22Rv1 (cell line): Measurements from ENCODE around the gene TPPP.

Experiments
- ZFX ChIP-seq: fragments of 450-650 bp; IDR thresholded peaks from 2 replicates; pipeline ENCODE4 v1.6.1; 2017; ENCODE audit warnings: antibody characterized with exemption, borderline replicate concordance
- TF ChIP-seq, protein P1 (sequence below): fragments of 450-650 bp; IDR thresholded peaks from 2 replicates; pipeline ENCODE4 v1.5.1; 2017; ENCODE audit warnings: mild to moderate bottlenecking

DNA sequence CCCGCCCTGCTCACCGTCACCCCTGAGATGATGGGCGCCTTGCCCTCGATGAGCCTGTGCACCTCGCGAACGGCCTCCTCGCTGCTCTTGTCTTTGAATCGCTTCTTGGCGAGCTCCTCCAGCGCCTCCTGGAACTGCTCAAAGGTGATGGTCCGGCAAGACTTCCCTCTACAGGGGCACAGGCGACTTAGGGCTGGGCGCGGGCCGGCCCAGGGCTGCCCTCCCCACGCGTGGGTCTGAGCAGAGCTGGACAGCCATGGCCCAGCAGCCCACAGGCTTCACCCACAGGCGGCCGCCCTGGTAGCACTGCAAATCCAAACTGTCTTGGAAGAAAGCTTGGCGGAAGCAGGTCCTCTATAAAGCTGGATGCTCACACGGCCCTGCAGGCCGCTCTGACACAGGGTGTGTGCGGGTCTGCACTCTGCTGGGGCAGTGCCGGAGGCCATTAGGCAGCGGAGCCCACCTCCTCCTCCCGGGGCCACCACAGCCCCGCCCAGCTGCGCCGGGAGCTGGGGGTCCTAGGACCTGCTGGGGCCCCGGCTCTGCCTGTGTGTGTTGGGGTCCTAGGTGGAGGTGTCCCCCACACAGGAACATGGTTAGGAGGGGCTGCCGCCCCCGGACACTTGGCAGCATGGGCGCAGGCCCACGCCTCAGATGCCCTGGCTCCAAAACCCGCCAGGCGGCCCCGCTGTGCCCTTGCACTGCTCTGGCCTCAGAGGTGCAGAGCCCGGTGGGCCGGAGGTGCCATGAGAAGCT is 27.0 kb downstream of the TPPP start:
- TF ChIP-seq, protein P1, sequence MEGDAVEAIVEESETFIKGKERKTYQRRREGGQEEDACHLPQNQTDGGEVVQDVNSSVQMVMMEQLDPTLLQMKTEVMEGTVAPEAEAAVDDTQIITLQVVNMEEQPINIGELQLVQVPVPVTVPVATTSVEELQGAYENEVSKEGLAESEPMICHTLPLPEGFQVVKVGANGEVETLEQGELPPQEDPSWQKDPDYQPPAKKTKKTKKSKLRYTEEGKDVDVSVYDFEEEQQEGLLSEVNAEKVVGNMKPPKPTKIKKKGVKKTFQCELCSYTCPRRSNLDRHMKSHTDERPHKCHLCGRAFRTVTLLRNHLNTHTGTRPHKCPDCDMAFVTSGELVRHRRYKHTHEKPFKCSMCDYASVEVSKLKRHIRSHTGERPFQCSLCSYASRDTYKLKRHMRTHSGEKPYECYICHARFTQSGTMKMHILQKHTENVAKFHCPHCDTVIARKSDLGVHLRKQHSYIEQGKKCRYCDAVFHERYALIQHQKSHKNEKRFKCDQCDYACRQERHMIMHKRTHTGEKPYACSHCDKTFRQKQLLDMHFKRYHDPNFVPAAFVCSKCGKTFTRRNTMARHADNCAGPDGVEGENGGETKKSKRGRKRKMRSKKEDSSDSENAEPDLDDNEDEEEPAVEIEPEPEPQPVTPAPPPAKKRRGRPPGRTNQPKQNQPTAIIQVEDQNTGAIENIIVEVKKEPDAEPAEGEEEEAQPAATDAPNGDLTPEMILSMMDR = no peak
- TF ChIP-seq ZFX = no peak
